Measurements from ENCODE around the gene SLC26A11.
"Not testable (repeated sequence)": the region's sequence is repeated elsewhere in the genome, so short reads cannot be mapped to it uniquely, and the experiment has no call there.

DNA sequence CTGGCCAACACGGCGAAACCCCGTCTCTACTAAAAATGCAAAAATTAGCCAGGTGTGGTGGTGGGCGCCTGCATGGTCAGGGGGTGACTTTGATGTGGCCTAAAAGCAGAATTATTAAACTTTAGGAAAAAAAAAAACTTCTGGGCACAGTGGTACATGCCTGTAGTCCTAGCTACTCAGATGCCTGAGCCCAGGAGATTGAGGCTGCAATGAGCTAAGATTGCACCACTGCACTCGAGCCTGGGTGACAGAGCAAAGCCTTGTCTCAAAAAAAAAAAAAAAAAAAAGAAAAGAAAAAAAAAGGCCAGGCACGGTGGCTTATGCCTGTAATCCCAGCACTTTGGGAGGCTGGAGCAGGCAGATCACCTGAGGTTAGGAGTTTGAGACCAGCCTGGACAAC lies 20.9 kb upstream of the SLC26A11 start:
- not testable (repeated sequence) for TF ChIP-seq CTCF (IDR thresholded peaks at IDR 0.05; ENCODE audit: low read depth, low read length, poor library complexity, severe bottlenecking); EZH2phosphoT487 (IDR thresholded peaks at IDR 0.05; ENCODE audit: borderline replicate concordance, low read length)

All from DOHH2 (cell line).